Astrocyte (in vitro differentiated cells and primary cell): ENCODE results near the gene COL9A1.

ENCODE experiments used
- EZH2 ChIP-seq: IDR thresholded peaks from 2 replicates; pipeline ENCODE4 v1.6.1; 2012; ENCODE audit warnings: mild to moderate bottlenecking, low read length, inconsistent platforms; ENCODE audit not compliant: insufficient read depth
- TF ChIP-seq, protein P1 (sequence below): IDR thresholded peaks from 2 replicates; pipeline ENCODE4 v1.5.1; 2011; ENCODE audit warnings: low read depth, mild to moderate bottlenecking, inconsistent platforms, low read length, moderate library complexity; ENCODE audit not compliant: insufficient read depth

DNA sequence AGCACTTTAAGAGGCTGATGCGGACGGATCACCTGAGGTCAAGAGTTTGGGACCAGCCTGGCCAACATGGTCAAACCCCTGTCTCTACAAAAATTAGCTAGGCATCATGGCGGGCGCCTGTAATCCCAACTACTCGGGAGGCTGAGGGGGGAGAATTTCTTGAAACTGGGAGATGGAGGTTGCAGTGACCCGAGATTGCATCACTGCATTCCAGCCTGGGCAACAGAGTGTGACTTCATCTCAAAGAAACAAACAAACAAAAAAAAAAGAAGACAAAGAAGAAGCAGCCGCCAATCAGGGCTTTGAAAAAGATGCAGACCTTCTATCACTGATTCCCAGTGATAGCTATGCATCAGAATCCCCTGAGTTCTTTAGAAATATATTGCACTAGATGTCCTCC is 56.8 kb downstream of the COL9A1 start:
- TF ChIP-seq, protein P1, sequence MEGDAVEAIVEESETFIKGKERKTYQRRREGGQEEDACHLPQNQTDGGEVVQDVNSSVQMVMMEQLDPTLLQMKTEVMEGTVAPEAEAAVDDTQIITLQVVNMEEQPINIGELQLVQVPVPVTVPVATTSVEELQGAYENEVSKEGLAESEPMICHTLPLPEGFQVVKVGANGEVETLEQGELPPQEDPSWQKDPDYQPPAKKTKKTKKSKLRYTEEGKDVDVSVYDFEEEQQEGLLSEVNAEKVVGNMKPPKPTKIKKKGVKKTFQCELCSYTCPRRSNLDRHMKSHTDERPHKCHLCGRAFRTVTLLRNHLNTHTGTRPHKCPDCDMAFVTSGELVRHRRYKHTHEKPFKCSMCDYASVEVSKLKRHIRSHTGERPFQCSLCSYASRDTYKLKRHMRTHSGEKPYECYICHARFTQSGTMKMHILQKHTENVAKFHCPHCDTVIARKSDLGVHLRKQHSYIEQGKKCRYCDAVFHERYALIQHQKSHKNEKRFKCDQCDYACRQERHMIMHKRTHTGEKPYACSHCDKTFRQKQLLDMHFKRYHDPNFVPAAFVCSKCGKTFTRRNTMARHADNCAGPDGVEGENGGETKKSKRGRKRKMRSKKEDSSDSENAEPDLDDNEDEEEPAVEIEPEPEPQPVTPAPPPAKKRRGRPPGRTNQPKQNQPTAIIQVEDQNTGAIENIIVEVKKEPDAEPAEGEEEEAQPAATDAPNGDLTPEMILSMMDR: no peak
- no peak for TF ChIP-seq EZH2
